Fibroblast of mammary gland (primary cell): ENCODE results near the gene TSPEAR.
"Not testable (repeated sequence)": the region's sequence is repeated elsewhere in the genome, so short reads cannot be mapped to it uniquely, and the experiment has no call there.

ENCODE experiments used
- DNase-seq: peaks from one replicate; pipeline ENCODE4 v3.0.0-alpha.2; 2010; ENCODE audit warnings: low read depth
- H3K4me3 ChIP-seq: 2 replicates; pipeline ENCODE4 v1.5.1; 2011; ENCODE audit warnings: low read depth, mild to moderate bottlenecking, low read length, moderate library complexity; ENCODE audit not compliant: control insufficient read depth
- TF ChIP-seq, protein P1 (sequence below): conservative IDR thresholded peaks from 2 replicates; pipeline ENCODE4 v1.5.1; 2011; ENCODE audit warnings: low read depth, low read length, inconsistent platforms; ENCODE audit not compliant: control insufficient read depth, insufficient read depth

TSPEAR gene

DNA sequence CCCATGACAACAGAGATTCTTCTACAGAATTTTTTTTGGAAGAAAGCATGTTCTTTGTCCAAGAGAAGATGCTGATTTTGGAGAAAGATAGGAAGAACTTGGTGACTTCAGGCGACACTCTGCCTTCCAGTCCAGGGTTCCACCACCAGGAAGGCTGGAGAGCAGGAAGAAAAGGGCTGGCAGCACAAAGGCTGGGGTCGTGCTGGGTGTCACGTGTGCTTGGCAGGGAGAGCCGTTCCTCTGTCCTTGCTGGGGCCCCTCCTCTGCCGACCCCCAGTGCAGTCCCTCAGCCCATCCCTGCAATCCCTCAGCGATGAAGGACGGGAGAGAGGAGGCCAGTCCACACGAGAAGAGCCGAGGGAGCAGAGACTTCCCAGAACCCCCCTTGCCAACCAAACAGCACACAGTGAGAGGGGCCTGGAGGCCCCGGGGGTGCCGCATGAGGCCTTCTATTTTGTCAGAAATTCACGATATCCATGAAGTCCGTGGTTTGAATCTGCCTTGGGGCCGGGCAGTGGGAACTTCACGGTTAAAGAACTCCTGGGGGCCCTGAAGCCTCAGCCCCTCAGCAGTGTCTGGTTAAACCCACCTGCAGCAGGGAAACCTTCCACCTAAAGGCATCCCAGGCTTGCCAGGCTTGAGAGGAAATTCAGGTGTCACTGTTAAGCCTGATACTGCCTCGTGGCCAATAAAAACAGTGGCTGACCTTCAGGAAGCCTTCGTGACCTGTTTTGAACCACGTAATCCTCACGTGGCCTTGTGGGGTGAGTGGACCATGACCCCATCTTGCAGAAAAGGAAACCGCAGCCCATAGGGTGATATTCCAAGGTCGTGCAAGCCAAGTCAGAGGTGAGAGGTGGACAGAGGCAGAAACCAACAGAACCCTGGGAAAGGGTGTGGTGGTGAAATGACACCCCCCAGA is 11.0 kb downstream of the TSPEAR start:
- TF ChIP-seq, protein P1, sequence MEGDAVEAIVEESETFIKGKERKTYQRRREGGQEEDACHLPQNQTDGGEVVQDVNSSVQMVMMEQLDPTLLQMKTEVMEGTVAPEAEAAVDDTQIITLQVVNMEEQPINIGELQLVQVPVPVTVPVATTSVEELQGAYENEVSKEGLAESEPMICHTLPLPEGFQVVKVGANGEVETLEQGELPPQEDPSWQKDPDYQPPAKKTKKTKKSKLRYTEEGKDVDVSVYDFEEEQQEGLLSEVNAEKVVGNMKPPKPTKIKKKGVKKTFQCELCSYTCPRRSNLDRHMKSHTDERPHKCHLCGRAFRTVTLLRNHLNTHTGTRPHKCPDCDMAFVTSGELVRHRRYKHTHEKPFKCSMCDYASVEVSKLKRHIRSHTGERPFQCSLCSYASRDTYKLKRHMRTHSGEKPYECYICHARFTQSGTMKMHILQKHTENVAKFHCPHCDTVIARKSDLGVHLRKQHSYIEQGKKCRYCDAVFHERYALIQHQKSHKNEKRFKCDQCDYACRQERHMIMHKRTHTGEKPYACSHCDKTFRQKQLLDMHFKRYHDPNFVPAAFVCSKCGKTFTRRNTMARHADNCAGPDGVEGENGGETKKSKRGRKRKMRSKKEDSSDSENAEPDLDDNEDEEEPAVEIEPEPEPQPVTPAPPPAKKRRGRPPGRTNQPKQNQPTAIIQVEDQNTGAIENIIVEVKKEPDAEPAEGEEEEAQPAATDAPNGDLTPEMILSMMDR: no peak
- H3K4me3 ChIP-seq: no peak overlapping the region
- DNase-seq: no peak

DNA sequence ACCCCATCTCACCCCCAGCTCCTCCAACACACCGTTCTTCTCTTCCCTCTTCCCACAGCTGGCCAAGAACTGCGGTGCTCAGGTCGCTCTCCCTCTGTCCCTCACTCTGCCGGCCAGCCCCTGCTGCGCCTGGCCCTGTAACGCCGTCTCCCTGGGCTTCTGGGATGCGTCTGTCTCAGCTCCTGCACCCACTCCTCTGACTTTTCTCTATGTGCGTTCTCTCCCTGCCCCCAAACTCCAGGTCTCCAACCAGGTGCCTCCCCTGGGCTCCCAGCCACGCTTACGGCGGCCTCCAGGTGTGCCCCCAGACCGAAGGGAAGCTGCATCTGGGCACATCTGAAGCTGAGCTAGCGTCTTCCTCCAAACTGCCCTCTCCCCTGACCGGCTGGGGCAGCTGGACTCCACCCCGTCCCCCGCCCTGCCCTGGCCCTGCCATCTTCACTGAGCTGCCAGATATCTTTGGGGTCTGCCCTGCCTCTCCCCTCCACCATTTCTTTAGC is 11.8 kb downstream of the TSPEAR start:
- no peak overlapping the region for H3K4me3 ChIP-seq
- TF ChIP-seq, protein P1: no peak
- DNase-seq: no peak

DNA sequence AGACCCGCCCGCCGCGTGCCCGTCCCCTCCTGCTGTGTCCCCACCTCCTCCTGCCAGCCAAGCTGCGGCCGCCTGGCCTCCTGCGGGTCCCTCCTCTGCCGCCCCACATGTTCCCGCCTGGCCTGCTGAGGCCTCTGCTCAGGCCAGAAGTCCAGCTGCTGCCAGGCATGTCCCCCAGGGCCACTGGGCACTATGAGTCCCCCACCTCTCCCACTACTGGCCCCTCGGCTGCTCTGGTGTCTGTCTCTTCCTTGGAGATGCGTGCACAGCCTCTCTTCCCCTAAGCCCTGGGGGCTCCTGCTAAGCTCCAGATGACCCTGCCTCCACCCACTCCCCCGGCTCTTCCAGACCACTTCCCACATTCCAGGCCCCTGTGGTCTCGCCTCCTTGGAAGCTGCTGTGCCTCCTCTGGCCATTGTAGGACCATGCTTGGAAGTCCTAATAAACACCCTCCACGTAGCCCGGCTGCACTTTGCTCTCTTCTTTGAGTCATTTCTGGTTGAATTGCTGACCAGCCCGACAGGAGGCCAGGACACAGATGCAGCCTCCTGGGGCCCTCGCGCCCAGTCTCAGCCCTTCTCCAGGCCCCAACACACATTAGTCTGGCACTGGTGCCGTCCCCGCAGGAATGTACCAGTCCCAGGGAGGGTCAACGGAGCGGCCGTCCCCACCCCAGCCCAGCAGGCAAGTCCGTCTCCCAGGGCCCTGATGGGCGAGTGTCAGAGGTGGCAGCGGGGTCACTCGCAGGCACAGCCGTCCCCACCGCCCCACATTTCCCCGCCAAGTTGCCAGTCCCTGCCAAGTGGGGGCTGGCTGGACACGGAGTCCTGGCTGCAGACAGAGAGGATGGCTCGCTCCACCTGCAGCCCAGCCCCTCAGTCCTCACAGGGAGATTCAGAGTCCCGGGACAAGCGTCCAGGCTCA is 13.3 kb downstream of the TSPEAR start:
- DNase-seq: no peak
- H3K4me3 ChIP-seq: no peak overlapping the region
- TF ChIP-seq, protein P1: no peak

DNA sequence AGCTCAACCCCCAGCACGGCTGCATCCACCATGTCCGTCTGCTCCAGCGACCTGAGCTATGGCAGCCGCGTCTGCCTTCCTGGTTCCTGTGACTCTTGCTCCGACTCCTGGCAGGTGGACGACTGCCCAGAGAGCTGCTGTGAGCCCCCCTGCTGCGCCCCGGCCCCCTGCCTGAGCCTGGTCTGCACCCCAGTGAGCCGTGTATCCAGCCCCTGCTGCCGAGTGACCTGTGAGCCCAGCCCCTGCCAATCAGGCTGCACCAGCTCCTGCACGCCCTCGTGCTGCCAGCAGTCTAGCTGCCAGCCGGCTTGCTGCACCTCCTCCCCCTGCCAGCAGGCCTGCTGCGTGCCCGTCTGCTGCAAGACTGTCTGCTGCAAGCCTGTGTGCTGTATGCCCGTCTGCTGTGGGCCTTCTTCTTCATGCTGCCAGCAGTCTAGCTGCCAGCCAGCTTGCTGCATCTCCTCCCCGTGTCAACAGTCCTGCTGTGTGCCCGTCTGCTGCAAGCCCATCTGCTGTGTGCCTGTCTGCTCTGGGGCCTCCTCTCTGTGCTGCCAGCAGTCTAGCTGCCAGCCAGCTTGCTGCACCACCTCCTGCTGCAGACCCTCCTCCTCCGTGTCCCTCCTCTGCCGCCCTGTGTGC is 14.1 kb downstream of the TSPEAR start, which contains the start of gene KRTAP10-12:
KRTAP10-12 (plus strand) TSS at position 1 of the 639 bp plus-strand sequence; CDS start at position 31, 30 bp downstream.
- H3K4me3 ChIP-seq, DNase-seq: not testable (repeated sequence)

DNA sequence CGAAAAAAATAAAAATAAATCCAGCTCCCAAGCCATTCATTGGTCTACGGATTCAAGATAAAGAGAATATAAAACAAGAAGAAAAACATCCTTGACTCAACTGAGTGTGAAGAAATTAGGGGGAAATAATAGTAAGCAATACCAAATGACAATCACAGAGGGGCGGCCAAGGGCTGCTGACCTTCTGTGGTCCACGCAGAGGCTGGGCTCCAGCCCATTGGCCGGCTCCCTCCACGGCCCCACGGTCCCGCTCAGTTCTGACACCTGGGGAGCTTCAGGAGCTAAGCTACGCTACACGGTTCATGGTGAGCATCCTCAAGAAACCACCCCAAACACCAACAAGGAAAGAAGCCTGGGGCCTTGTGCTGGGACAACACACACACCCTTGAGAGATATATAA is 14.8 kb downstream of the TSPEAR start:
- DNase-seq: no peak
- no peak overlapping the region for H3K4me3 ChIP-seq
- TF ChIP-seq, protein P1: no peak

DNA sequence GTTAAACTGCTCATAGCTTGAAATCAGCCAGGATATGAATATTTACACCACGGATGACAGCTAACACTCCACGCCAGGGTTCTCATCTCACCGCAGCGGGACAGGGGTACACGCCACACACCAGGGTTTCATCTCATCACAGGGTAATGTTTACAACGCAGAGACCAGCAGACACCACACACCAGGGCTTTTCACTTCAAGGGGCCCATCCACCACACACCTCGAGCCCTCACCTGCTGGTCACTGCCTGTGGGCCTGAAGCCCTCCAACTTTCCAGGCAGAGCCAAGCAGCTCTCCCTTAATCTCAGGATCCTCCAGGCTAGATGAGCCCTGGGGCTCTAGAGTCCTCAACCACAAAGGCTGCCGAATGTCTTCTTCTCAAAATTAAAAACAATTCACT is 15.7 kb downstream of the TSPEAR start:
- no peak for DNase-seq
- TF ChIP-seq, protein P1: no peak
- no peak overlapping the region for H3K4me3 ChIP-seq

DNA sequence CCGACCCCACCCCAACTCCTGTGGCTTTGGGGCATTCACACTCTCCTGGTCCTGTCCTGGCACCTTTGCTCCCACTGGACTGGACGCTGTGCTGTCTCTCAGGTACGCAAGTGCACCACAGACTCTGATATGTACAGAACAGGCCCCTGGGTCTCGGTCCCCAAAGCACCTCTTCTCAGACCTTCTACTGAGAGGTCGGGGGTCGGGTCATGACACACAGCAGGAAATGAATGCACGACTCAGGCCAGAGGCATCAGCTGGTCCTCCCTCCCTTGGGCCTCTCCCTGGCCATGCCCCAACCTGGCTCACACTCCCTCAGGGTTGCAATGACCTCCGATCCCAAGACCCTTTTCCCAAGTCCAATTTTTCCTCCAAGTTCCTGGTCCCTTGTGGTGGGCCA is 16.2 kb downstream of the TSPEAR start:
- H3K4me3 ChIP-seq: no peak overlapping the region
- no peak for DNase-seq
- TF ChIP-seq, protein P1: no peak
